Measurements from ENCODE around the gene TSPAN5.

Gene TSPAN5

GRCh38 chr4:98680806-98681205 lies 22.4 kb upstream of the TSPAN5 start:
- no peaks in the 10 kb centered on the region for H3K4me1 ChIP-seq (ENCODE audit: control insufficient read depth, insufficient read depth, low read length)
- no peak overlapping the region for H3K27ac ChIP-seq (ENCODE audit: extremely low read depth, low read depth, low read length)
- no peaks in the 10 kb centered on the region for H3K9me3 ChIP-seq (ENCODE audit: control insufficient read depth, insufficient read depth, low read depth, low read length)
- no peak overlapping the region for H3K4me3 ChIP-seq (ENCODE audit: low read depth, low read length)
- POLR2A ChIA-PET = interaction anchor here (0.5 kb wide), 1 partner anchor 952 kb away, joined by 5 read pairs; no protein-coding TSS in a partner anchor
- CTCF ChIA-PET = interaction anchor here (0.6 kb wide), 1 partner anchor 74 kb away, joined by 3 read pairs; no protein-coding TSS in a partner anchor
- H3K36me3 ChIP-seq (ENCODE audit: control insufficient read depth in 2 of 2, insufficient read depth in 1 of 2, low read length in 2 of 2) = no peaks in the 10 kb centered on the region
- TF ChIP-seq ZNF514 (tag by site-specific recombination; IDR thresholded peaks at IDR 0.05) (no peak), ZNF571 (tag by site-specific recombination; IDR thresholded peaks at IDR 0.05) (no peak), ZNF654 (tag by site-specific recombination; IDR thresholded peaks at IDR 0.05; ENCODE audit: low read depth) (no peak), ZNF48 (tag by site-specific recombination; IDR thresholded peaks at IDR 0.05) (no peak), ZNF501 (tag by site-specific recombination; IDR thresholded peaks at IDR 0.05) (no peak)

- no peak overlapping the region for H3K27ac ChIP-seq (ENCODE audit: extremely low read depth, low read depth, low read length)
- no peak overlapping the region for H3K4me3 ChIP-seq (ENCODE audit: low read depth, low read length)
- H3K36me3 ChIP-seq (ENCODE audit: control insufficient read depth in 2 of 2, insufficient read depth in 1 of 2, low read length in 2 of 2) = no peaks in the 10 kb centered on the region
- H3K9me3 ChIP-seq (ENCODE audit: control insufficient read depth, insufficient read depth, low read depth, low read length) = no peaks in the 10 kb centered on the region
- no peaks in the 10 kb centered on the region for H3K4me1 ChIP-seq (ENCODE audit: control insufficient read depth, insufficient read depth, low read length)
- ChIA-PET POLR2A (no interaction called here), CTCF (no interaction called here)
- no peak for TF ChIP-seq ZNF148 (tag by site-specific recombination; IDR thresholded peaks at IDR 0.05; ENCODE audit: borderline replicate concordance)
- no peak for TF ChIP-seq ZNF830 (tag by site-specific recombination; IDR thresholded peaks at IDR 0.05; ENCODE audit: low read depth)
- TF ChIP-seq ZNF24 (tag by site-specific recombination; IDR thresholded peaks at IDR 0.05) = no peak
- no peak for TF ChIP-seq PBX3 (CRISPR knock-in tag; IDR thresholded peaks at IDR 0.05)
- TF ChIP-seq YY1 (tag by site-specific recombination; IDR thresholded peaks at IDR 0.05) = no peak
- TF ChIP-seq ZFP37 (tag by site-specific recombination; IDR thresholded peaks at IDR 0.05) = no peak
- TF ChIP-seq ZSCAN4 (tag by site-specific recombination; IDR thresholded peaks at IDR 0.05) = no peak
- TF ChIP-seq ZNF645 (tag by site-specific recombination; IDR thresholded peaks at IDR 0.05) = no peak
- no peak for TF ChIP-seq ZNF521 (tag by site-specific recombination; IDR thresholded peaks at IDR 0.05)
- no peak for TF ChIP-seq ZNF488 (tag by site-specific recombination; IDR thresholded peaks at IDR 0.05)
- no peak for TF ChIP-seq ZNF596 (tag by site-specific recombination; IDR thresholded peaks at IDR 0.05)
Observed at GRCh38 chr4:98679738-98680137, 21.3 kb upstream of the TSPAN5 start.

Data from HEK293 (cell line).